Nephron progenitor cell (in vitro differentiated cells): ENCODE data around the gene TKTL1.

Experiments used
- DNase-seq: peaks from one replicate; pipeline ENCODE4 v3.0.0; 2021
- H3K27ac Mint-ChIP-seq: 2 replicates; pipeline ENCODE4 v1.8.0; 2021; ENCODE audit warnings: mild to moderate bottlenecking, moderate library complexity, mixed read lengths
- H3K27me3 Mint-ChIP-seq: 2 replicates; pipeline ENCODE4 v1.8.0; 2021; ENCODE audit warnings: mild to moderate bottlenecking, low read depth, mixed read lengths; ENCODE audit not compliant: poor library complexity
- H3K36me3 Mint-ChIP-seq: 2 replicates; pipeline ENCODE4 v1.8.0; 2021; ENCODE audit warnings: low read depth, mixed read lengths
- H3K4me1 Mint-ChIP-seq: 2 replicates; pipeline ENCODE4 v1.8.0; 2021; ENCODE audit warnings: mixed read lengths
- H3K4me3 Mint-ChIP-seq: 2 replicates; pipeline ENCODE4 v1.8.0; 2021; ENCODE audit warnings: mild to moderate bottlenecking, moderate library complexity, mixed read lengths
- H3K9me3 Mint-ChIP-seq: 2 replicates; pipeline ENCODE4 v1.8.0; 2021; ENCODE audit warnings: mild to moderate bottlenecking, moderate library complexity, mixed read lengths
- CTCF ChIP-seq: fragments of 200-600 bp; sonication (generic); IDR thresholded peaks from 2 replicates; pipeline ENCODE4 v1.5.0; 2021; ENCODE audit warnings: antibody characterized with exemption

Gene TKTL1

DNA sequence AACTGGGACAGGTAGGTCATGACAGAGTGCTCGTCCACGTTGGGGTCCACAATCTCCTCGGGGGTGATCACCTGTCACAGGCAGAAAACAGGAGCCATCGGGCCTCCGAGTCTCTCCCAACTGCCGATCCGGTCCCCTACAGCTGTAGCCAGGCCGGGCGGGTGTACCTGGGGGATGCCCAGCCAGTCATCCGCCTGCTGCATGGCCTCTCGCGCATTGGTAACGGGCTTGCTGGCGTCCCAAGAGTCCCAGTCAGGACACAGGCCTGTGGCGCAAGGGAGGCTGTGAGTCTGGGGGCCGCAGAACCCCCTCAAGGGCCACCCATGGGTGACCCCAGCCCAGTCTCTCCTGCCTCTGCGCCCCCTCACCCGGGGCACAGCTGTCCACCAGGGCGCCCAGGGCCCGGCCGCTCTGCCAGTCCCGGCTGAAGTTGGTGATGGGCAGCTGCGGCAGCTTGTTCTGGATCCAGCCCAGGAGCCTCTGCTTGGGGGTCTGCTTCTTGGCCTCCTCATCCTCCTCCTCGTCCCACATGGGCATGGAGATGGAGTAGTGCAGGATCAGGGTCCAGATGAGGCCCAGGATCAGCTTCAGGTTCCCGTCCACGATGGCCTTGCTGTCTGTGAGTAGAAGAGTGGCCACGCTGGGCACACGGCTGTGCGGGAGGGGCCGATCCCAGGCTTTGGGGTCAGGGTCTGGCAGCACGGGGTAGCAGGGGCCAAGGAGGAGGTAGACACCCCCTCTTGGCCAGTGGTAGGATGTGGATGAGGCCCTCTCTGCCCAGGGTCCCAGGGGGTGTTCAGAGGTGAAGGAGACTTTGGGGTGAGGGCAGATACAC, 72.1 kb downstream of the TKTL1 start:
- peaks cover 5% of the 10 kb centered on the region for H3K4me1 Mint-ChIP-seq
- no peak for TF ChIP-seq CTCF
- H3K4me3 Mint-ChIP-seq: peak overlapping the region; percentile 68
- no peaks in the 10 kb centered on the region for H3K27me3 Mint-ChIP-seq
- H3K9me3 Mint-ChIP-seq: peaks cover 34% of the 10 kb centered on the region
- H3K27ac Mint-ChIP-seq: no peak overlapping the region
- no peak for DNase-seq
- H3K36me3 Mint-ChIP-seq: peaks cover 9% of the 10 kb centered on the region

- H3K27ac Mint-ChIP-seq: no peak overlapping the region
- H3K4me1 Mint-ChIP-seq: peaks cover 5% of the 10 kb centered on the region
- no peaks in the 10 kb centered on the region for H3K27me3 Mint-ChIP-seq
- H3K36me3 Mint-ChIP-seq: peaks cover 9% of the 10 kb centered on the region
- peak overlapping the region; percentile 90 for H3K4me3 Mint-ChIP-seq
- H3K9me3 Mint-ChIP-seq: peaks cover 34% of the 10 kb centered on the region
- DNase-seq: no peak
- TF ChIP-seq CTCF: no peak
Measured at GRCh38 chrX:154368630-154369448, 73.2 kb downstream of the TKTL1 start.

DNA sequence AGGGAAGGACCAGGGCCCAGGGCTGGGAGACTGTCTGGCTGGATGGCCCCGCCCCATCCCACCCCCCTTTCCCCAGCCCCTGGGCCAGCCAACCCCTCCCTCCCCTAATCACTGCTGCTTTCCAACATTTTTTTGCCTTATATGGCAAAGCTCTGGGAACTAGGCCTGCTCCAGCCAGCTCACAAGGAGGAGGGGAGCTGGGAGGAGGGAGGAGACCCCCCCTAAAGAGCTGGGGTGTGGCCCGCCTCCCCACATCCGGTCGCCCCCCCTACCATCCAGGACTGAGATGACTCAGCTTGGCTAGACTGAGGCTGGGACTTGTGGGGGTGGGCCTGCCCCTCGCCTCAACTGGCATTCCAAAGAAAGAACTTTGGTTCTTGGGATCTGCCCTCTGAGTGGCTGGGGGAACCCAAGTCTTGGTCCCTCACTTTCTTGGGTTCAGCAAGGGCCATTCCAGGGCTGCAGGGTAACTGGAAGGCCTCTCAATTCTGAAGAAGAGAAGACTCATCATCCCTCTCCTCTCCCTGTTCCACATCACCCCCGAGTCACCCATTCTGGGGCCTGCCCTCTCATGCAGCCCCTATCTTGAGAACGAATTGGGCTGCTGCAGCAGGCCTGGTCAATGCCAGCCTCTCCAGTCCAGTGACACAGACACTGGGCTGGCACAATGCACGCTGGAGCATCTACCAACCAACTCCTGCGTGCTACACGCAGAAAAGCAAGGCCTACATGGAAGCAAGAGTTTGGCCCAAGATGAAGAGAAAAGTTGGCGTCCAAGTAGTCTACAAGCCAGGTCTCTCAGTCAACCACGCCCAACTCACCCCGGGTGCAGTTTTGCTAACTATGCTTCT, 74.1 kb downstream of the TKTL1 start:
- TF ChIP-seq CTCF: no peak
- Mint-ChIP-seq H3K27me3 (no peaks in the 10 kb centered on the region), H3K9me3 (peaks cover 33% of the 10 kb centered on the region), H3K4me1 (peaks cover 5% of the 10 kb centered on the region), H3K36me3 (peaks cover 8% of the 10 kb centered on the region), H3K27ac (peak overlapping the region; percentile 80), H3K4me3 (peak overlapping the region; percentile 90)
- peak; percentile 51 for DNase-seq

GRCh38 chrX:154370300-154371016, 74.9 kb downstream of the TKTL1 start:
- Mint-ChIP-seq H3K9me3 (peaks cover 34% of the 10 kb centered on the region), H3K36me3 (peaks cover 4% of the 10 kb centered on the region), H3K27ac (peak overlapping the region; percentile 80), H3K27me3 (no peaks in the 10 kb centered on the region), H3K4me1 (peaks cover 7% of the 10 kb centered on the region), H3K4me3 (peak overlapping the region; percentile 90)
- DNase-seq: peak; percentile 47
- no peak for TF ChIP-seq CTCF

DNA sequence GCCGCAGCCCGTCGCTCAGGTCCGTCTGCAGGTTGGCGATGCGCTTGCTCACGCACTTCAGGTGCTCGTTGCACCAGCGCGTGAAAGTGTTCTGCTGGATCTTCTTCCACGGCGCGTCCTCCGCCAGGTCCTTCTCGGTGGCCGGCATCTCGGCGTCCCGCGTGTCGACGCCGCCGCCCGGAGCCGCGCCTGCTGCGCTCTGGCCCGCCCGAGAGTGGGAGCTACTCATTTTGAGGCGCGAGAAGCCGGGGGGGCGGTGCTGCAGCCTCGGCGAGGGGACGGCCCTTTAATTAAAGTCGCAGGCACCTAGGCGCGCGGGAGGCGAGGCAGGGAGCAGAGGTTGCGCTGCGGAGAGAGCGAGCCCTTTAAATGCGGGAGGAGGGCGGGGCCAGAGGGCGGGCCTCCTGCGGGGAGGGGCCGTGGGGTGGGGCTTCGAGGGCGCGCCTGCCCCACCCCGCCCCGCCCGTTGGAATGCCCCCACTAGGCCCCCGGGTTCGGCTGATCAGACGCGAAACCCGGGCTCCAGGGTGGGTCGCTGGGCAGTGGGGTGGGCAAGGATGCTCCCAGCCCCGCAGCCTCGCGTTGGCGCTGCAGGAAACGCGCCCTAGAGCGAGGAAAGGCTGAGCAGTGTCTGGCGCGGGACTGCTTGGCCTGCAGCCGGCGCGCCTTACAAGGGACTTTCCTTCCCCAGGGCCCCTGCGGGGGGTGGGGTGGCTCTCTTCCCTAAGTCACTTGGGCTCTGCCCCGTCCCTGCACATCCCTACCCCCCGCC, 75.6 kb downstream of the TKTL1 start:
- TF ChIP-seq CTCF: no peak
- peaks cover 4% of the 10 kb centered on the region for H3K4me1 Mint-ChIP-seq
- H3K4me3 Mint-ChIP-seq: peak overlapping the region; percentile 85
- H3K9me3 Mint-ChIP-seq: peaks cover 32% of the 10 kb centered on the region
- H3K36me3 Mint-ChIP-seq: no peaks in the 10 kb centered on the region
- no peaks in the 10 kb centered on the region for H3K27me3 Mint-ChIP-seq
- peak overlapping the region; percentile 79 for H3K27ac Mint-ChIP-seq
- DNase-seq: peak; percentile 88
